Epithelial cell of esophagus (primary cell): ENCODE results near the gene APOB.

Experiments used
- DNase-seq: peaks from one replicate; pipeline ENCODE4 v3.0.0; 2010; ENCODE audit warnings: low read depth
- H3K4me3 ChIP-seq: 2 replicates; pipeline ENCODE4 v1.5.1; 2011; ENCODE audit warnings: mild to moderate bottlenecking, low read length, control low read depth
- CTCF ChIP-seq: IDR thresholded peaks from 2 replicates; pipeline ENCODE4 v1.5.1; 2011; ENCODE audit warnings: low read depth, mild to moderate bottlenecking, low read length, control low read depth, inconsistent platforms; ENCODE audit not compliant: insufficient read depth; ENCODE audit errors: missing control alignments

APOB gene

GRCh38 chr2:21057097-21057496 lies 13.2 kb upstream of the APOB start:
- DNase-seq = no peak
- TF ChIP-seq CTCF = no peak

GRCh38 chr2:21055879-21056790 lies 12.3 kb upstream of the APOB start:
- DNase-seq = no peak
- TF ChIP-seq CTCF = no peak

More at GRCh38 chr2:21057097-21057496, 13.2 kb upstream of the APOB start:
- H3K4me3 ChIP-seq = no peak overlapping the region

DNA sequence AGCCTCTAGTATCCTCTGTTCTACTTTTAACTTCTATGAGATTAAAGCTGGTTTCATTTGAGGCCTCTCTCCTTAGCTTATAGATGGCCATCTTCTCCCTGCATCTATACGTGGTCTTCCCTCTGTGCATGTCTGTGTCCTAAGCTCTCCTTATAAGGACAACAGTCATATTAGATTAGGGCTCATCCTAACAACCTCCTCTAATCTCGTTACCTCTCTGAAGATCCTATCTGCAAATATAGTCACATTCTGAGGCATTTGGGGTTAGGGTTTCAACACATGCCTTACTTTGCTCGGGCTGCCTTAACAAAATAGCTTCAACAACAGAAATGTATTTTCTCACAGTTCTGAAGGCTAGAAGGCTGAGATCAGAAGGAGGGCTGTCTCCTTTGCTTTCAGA lies 11.6 kb upstream of the APOB start:
- no peak for DNase-seq
- no peak overlapping the region for H3K4me3 ChIP-seq
- no peak for TF ChIP-seq CTCF

More at GRCh38 chr2:21055879-21056790, 12.3 kb upstream of the APOB start:
- H3K4me3 ChIP-seq = no peak overlapping the region

DNA sequence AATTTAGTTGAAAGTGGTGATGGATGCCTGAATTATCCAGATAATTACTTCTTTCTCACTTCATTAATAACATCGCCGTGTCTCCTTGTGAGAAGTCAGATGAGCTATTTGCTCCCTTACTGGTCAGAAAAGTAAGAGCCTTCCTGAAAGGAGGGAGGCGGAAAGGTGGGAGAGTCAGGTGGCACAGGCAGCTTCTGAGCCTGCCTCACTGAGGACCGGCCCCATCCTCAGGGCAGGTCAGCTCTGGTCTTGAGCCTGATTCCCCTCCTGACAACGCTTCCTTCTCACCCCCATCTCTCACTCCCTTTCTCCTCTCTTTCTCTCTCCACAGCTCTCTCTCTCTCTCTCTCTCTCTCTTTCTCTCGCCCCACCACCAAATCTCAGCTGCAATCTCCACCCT lies 10.1 kb upstream of the APOB start:
- no peak for TF ChIP-seq CTCF
- no peak overlapping the region for H3K4me3 ChIP-seq
- DNase-seq = no peak

DNA sequence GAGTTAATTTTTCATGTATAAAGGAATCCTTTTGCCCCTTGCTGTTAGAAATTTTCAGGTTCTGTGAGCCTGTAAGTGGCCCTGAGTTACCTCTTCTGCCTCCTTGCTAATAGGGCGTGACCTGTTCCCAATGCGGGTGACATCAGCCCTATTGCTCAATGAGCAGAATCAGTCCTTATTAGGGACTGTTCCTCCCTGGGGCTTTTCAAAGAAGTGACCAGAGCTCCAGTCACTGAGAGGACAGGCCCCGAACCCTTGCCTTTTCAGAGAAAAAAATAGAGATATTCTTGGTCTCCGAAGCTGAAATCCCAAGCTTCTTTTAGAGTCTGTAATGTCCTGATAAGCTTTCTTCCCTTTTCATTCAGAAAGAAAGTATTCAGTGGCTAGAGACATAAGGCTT lies 8.2 kb upstream of the APOB start:
- peak; percentile 32 for DNase-seq
- TF ChIP-seq CTCF = no peak

GRCh38 chr2:21050164-21050563 lies 6.3 kb upstream of the APOB start:
- no peak overlapping the region for H3K4me3 ChIP-seq
- DNase-seq = no peak
- TF ChIP-seq CTCF = no peak

More for the DNA sequence above, 8.2 kb upstream of the APOB start:
- H3K4me3 ChIP-seq = no peak overlapping the region
